GM23338 (cell line): ENCODE data around the gene BHLHE23. TPM values are rescaled to one million over a fixed set of nuclear protein-coding genes. Genes with fewer than 3 reads are reported as not detected.

Experiments
- ATAC-seq: fragments of 200-7000 bp; cut with Tn5 transposase; 3 replicates; pipeline ENCODE4 v1.9.1; 2020
- DNase-seq: peaks from one replicate; pipeline ENCODE4 v3.0.0-alpha.2; 2015; ENCODE audit warnings: low spot score
- H2AFZ ChIP-seq: fragments of 200-600 bp; sonication (generic); 2 replicates; pipeline ENCODE4 v1.8.0; 2016; ENCODE audit warnings: antibody characterized with exemption, mild to moderate bottlenecking, moderate library complexity
- H3F3A ChIP-seq: fragments of 200-600 bp; sonication (generic); replicated peaks from 2 replicates; pipeline ENCODE4 v1.8.0; 2017; ENCODE audit warnings: antibody characterized with exemption, mixed run types, low read depth
- H3K27ac ChIP-seq: fragments of 200-600 bp; sonication (generic); 2 replicates; pipeline ENCODE4 v1.6.1; 2016; ENCODE audit warnings: low read depth
- H3K27me3 ChIP-seq: fragments of 200-600 bp; sonication (generic); 2 replicates; pipeline ENCODE4 v1.8.0; 2016; ENCODE audit warnings: mild to moderate bottlenecking, mixed run types, moderate library complexity; ENCODE audit not compliant: insufficient read depth
- H3K36me3 ChIP-seq: fragments of 200-600 bp; sonication (generic); 2 replicates; pipeline ENCODE4 v1.8.0; 2016; ENCODE audit warnings: mild to moderate bottlenecking; ENCODE audit not compliant: insufficient read depth
- H3K4me1 ChIP-seq: fragments of 200-600 bp; sonication (generic); 2 replicates; pipeline ENCODE4 v1.8.0; 2016; ENCODE audit warnings: mild to moderate bottlenecking, moderate library complexity; ENCODE audit not compliant: insufficient read depth
- H3K4me2 ChIP-seq: fragments of 200-600 bp; sonication (generic); 2 replicates; pipeline ENCODE4 v1.7.1; 2017; ENCODE audit warnings: mixed run types
- H3K4me3 ChIP-seq: fragments of 200-600 bp; sonication (generic); 2 replicates; pipeline ENCODE4 v1.6.1; 2016; ENCODE audit warnings: mixed run types
- H3K79me2 ChIP-seq: fragments of 200-600 bp; sonication (generic); replicated peaks from 2 replicates; pipeline ENCODE4 v1.8.0; 2017; ENCODE audit warnings: mild to moderate bottlenecking; ENCODE audit not compliant: insufficient read depth
- H3K9me2 ChIP-seq: fragments of 200-600 bp; sonication (generic); 2 replicates; pipeline ENCODE4 v1.8.0; 2017; ENCODE audit not compliant: insufficient read depth
- H4K20me1 ChIP-seq: fragments of 200-600 bp; sonication (generic); replicated peaks from 2 replicates; pipeline ENCODE4 v1.8.0; 2017; ENCODE audit warnings: mild to moderate bottlenecking; ENCODE audit not compliant: insufficient read depth
- H3K27ac Mint-ChIP-seq: 2 replicates; pipeline ENCODE4 v1.8.0; 2020; ENCODE audit warnings: inconsistent platforms, mild to moderate bottlenecking, moderate library complexity, mixed read lengths
- H3K27me3 Mint-ChIP-seq: 3 replicates; pipeline ENCODE4 v1.8.0; 2022; ENCODE audit warnings: low read depth, mild to moderate bottlenecking, moderate library complexity, mixed read lengths, inconsistent platforms; ENCODE audit not compliant: insufficient read depth, poor library complexity
- H3K36me3 Mint-ChIP-seq: 3 replicates; pipeline ENCODE4 v1.8.0; 2021; ENCODE audit warnings: low read depth, mild to moderate bottlenecking, inconsistent platforms, moderate library complexity, mixed read lengths
- H3K4me1 Mint-ChIP-seq: 3 replicates; pipeline ENCODE4 v1.8.0; 2020; ENCODE audit warnings: mild to moderate bottlenecking, inconsistent platforms, mixed read lengths
- H3K4me3 Mint-ChIP-seq: 3 replicates; pipeline ENCODE4 v1.8.0; 2021; ENCODE audit warnings: moderate library complexity, mild to moderate bottlenecking, inconsistent platforms, mixed read lengths
- H3K9me3 Mint-ChIP-seq: 3 replicates; pipeline ENCODE4 v1.8.0; 2020; ENCODE audit warnings: moderate library complexity, mild to moderate bottlenecking, inconsistent platforms, mixed read lengths
- CREB1 ChIP-seq: fragments of 250-450 bp; sonication (Bioruptor Pico); IDR thresholded peaks from 2 replicates; pipeline ENCODE4 v1.5.0; 2020; ENCODE audit warnings: low read depth, mild to moderate bottlenecking, moderate library complexity
- EZH2 ChIP-seq: fragments of 200-600 bp; sonication (generic); IDR thresholded peaks from one replicate; pipeline ENCODE4 v1.8.0; 2017; ENCODE audit warnings: antibody characterized with exemption, mild to moderate bottlenecking, low read depth; ENCODE audit not compliant: unreplicated experiment
- EZH2phosphoT487 ChIP-seq: fragments of 200-600 bp; sonication (generic); IDR thresholded peaks from one replicate; pipeline ENCODE4 v1.8.1; 2018; ENCODE audit warnings: antibody characterized with exemption; ENCODE audit not compliant: unreplicated experiment
- JUNB ChIP-seq: IDR thresholded peaks from one replicate; pipeline ENCODE4 v1.6.1; 2016; ENCODE audit warnings: antibody characterized with exemption; ENCODE audit not compliant: unreplicated experiment
- NANOG ChIP-seq: IDR thresholded peaks from 2 replicates; pipeline ENCODE4 v1.6.1; 2016; ENCODE audit warnings: antibody characterized with exemption, borderline replicate concordance
- POLR2AphosphoS5 ChIP-seq: IDR thresholded peaks from 2 replicates; pipeline ENCODE4 v1.6.1; 2016; ENCODE audit warnings: antibody characterized with exemption, low read depth
- STAT1 ChIP-seq: IDR thresholded peaks from one replicate; pipeline ENCODE4 v1.6.1; 2016; ENCODE audit warnings: antibody characterized with exemption; ENCODE audit not compliant: unreplicated experiment
- ZNF114 ChIP-seq: fragments of 250-450 bp; sonication (Bioruptor Pico); IDR thresholded peaks from 2 replicates; pipeline ENCODE4 v1.5.0; 2020; ENCODE audit warnings: mild to moderate bottlenecking, moderate library complexity
- ZNF331 ChIP-seq: fragments of 250-450 bp; sonication (Bioruptor Pico); IDR thresholded peaks from 2 replicates; pipeline ENCODE4 v1.5.0; 2020; ENCODE audit warnings: low read depth, mild to moderate bottlenecking, moderate library complexity
- polyA plus RNA-seq: library from polyadenylated mRNA; unstranded; fragments of >200 nt; fragmentation: Nextera tagmentation; extraction: Ambion mirVana; gene quantifications from 2 replicates; pipeline ENCODE4 v1.2.1, GENCODE V29; 2016
- total RNA-seq: library from RNA; depleted of rRNA; stranded (reverse); fragments of >200 nt; shearing (Covaris generic); gene quantifications from 2 replicates; pipeline ENCODE4 v1.2.3, GENCODE V29; 2014
- TF ChIP-seq, protein P1 (sequence below), 2 experiments: fragments of 200-600 bp in 1 of 2; sonication (generic) in 1 of 2; conservative IDR thresholded peaks; 2 replicates each; pipeline versions ENCODE4 v1.5.1 to v1.6.1; 2016 to 2017; ENCODE audit warnings: antibody characterized with exemption in 2 of 2, low read depth in 2 of 2, mild to moderate bottlenecking in 2 of 2, moderate library complexity in 1 of 2
- TF ChIP-seq, protein P2 (sequence below): IDR thresholded peaks from 2 replicates; pipeline ENCODE4 v1.6.1; 2016; ENCODE audit warnings: antibody characterized with exemption
- TF ChIP-seq, protein P3 (sequence below): IDR thresholded peaks from one replicate; pipeline ENCODE4 v1.6.1; 2018; ENCODE audit warnings: antibody characterized with exemption; ENCODE audit not compliant: unreplicated experiment

BHLHE23 gene
- total and polyA plus RNA-seq, 2 experiments from 2014 or later = 0.52 to 5.0 TPM

DNA sequence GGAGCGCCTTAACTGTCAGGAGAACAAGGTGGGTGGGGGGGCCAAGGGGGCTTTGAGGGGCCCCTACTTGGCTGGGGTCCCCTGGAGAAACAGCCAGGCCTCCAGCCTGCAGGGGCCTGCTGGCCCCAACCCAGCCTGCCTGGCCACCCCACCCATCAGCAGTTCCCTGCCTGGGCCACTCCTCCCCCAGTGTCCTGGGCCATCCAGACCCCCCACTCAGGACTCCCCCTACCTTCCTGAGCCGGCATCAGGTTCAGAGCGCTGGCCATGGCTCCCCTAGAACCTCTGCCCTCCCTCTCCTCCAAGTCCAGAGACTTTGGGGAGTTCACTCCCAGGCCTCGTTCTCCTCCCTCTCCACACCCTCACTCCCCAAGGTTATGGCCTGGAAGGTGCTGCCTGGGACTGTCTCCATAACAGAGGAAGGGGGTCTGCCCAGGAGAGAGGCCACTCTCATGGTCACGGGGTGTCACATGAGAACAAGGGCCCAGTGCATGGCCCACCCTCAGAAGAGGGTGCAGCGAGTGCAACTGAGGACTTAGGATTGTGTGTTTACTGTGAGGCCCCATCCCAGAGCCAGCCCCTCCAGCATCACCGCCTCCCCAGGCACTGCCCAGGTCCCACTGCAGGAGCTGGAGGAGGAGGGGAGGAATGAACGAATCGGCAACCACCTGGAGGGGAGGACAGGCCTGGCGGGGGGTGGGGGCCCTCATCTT is 48.2 kb downstream of the BHLHE23 start:
- no peaks in the 10 kb centered on the region for H3K36me3 ChIP-seq
- ATAC-seq (no peak), DNase-seq (no peak)
- no peak overlapping the region for H3K4me3 Mint-ChIP-seq
- H3K27me3 Mint-ChIP-seq = peaks cover 10% of the 10 kb centered on the region
- H3K27ac Mint-ChIP-seq = no peak overlapping the region
- H3K36me3 Mint-ChIP-seq = peaks cover 8% of the 10 kb centered on the region; the same call in 2 of the 3 replicates
- no peak overlapping the region for H3K4me3 ChIP-seq
- H4K20me1 ChIP-seq = no peaks in the 10 kb centered on the region; the same call in 1 of the 2 replicates
- H3K27me3 ChIP-seq = no peaks in the 10 kb centered on the region
- H3K27ac ChIP-seq = no peak overlapping the region
- no peak overlapping the region for H2AFZ ChIP-seq
- H3K4me2 ChIP-seq = no peak overlapping the region
- peaks cover 19% of the 10 kb centered on the region for H3K79me2 ChIP-seq
- 0 out of 2 replicates have a peak, but pooled peaks cover 8% of the 10 kb centered on the region for H3F3A ChIP-seq
- no peaks in the 10 kb centered on the region for H3K9me3 Mint-ChIP-seq
- peaks cover 12% of the 10 kb centered on the region for H3K4me1 ChIP-seq
- H3K9me2 ChIP-seq = no peaks in the 10 kb centered on the region
- TF ChIP-seq POLR2AphosphoS5 = no peak
- TF ChIP-seq, protein P1, sequence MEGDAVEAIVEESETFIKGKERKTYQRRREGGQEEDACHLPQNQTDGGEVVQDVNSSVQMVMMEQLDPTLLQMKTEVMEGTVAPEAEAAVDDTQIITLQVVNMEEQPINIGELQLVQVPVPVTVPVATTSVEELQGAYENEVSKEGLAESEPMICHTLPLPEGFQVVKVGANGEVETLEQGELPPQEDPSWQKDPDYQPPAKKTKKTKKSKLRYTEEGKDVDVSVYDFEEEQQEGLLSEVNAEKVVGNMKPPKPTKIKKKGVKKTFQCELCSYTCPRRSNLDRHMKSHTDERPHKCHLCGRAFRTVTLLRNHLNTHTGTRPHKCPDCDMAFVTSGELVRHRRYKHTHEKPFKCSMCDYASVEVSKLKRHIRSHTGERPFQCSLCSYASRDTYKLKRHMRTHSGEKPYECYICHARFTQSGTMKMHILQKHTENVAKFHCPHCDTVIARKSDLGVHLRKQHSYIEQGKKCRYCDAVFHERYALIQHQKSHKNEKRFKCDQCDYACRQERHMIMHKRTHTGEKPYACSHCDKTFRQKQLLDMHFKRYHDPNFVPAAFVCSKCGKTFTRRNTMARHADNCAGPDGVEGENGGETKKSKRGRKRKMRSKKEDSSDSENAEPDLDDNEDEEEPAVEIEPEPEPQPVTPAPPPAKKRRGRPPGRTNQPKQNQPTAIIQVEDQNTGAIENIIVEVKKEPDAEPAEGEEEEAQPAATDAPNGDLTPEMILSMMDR (conservative IDR thresholded peaks at IDR 0.05; ENCODE audit: low read depth in 2 of 2) = no peak
- H3K4me1 Mint-ChIP-seq = peaks cover 14% of the 10 kb centered on the region

DNA sequence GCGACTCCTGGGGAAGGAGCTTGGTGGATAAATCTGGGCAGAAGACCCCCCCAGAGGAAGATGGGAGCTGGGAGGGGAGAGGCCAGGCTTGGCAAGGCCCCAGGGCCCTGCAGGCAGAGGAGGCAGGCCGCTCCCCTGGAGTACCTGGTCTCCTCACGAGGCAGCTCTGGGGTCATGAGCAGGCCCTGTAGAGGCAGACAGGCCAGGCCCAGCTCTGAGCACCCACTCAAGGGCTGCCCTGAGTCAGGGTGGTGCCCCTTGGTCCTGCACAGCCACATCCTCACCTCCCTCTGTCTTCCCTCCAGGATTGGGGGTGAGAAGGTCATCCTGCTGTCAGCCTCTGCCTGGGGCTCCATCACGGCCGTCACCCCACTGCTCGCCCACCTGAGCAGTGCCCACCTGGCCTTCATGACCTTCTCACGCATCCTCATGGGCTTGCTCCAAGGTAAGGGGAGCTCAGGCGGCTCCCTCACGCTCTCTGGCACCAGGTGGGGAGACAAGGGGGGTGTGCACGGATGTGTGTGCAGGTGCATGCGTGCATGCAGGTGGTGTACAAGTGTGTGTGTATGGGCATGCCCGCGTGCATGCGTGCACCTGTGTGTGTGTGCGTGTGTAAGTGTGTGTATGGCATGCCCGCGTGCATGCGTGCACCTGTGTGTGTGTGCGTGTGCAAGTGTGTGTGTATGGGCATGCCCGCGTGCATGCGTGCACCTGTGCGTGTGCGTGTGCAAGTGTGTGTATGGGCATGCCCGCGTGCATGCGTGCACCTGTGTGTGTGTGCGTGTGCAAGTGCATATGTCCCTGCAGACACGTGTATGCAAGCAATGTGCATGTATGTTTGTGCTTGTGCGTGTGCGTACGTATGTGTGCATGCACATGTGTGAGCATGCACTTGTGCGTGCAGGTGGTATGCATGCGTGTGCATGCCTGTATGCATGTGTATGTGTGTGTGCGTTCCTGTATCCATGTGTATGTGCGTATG is 49.3 kb downstream of the BHLHE23 start:
- H3K36me3 Mint-ChIP-seq = peaks cover 8% of the 10 kb centered on the region; the same call in 2 of the 3 replicates
- no peaks in the 10 kb centered on the region for H3K9me3 Mint-ChIP-seq
- Histone ChIP-seq H3K27me3 (no peaks in the 10 kb centered on the region), H3K4me1 (peaks cover 15% of the 10 kb centered on the region), H3K36me3 (no peaks in the 10 kb centered on the region), H3K4me2 (no peak overlapping the region), H3K4me3 (no peak overlapping the region), H3F3A (0 out of 2 replicates have a peak, but pooled peaks cover 12% of the 10 kb centered on the region), H3K9me2 (no peaks in the 10 kb centered on the region), H3K79me2 (peaks cover 19% of the 10 kb centered on the region), H4K20me1 (no peaks in the 10 kb centered on the region; the same call in 1 of the 2 replicates), H2AFZ (no peak overlapping the region), H3K27ac (no peak overlapping the region)
- H3K27ac Mint-ChIP-seq = no peak overlapping the region
- no peak overlapping the region for H3K4me3 Mint-ChIP-seq
- DNase-seq (no peak), ATAC-seq (no peak)
- peaks cover 10% of the 10 kb centered on the region for H3K27me3 Mint-ChIP-seq
- H3K4me1 Mint-ChIP-seq = peaks cover 14% of the 10 kb centered on the region
- TF ChIP-seq JUNB = no peak
- TF ChIP-seq, protein P2, sequence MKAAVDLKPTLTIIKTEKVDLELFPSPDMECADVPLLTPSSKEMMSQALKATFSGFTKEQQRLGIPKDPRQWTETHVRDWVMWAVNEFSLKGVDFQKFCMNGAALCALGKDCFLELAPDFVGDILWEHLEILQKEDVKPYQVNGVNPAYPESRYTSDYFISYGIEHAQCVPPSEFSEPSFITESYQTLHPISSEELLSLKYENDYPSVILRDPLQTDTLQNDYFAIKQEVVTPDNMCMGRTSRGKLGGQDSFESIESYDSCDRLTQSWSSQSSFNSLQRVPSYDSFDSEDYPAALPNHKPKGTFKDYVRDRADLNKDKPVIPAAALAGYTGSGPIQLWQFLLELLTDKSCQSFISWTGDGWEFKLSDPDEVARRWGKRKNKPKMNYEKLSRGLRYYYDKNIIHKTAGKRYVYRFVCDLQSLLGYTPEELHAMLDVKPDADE = no peak
- TF ChIP-seq EZH2phosphoT487 = no peak
- no peak for TF ChIP-seq NANOG
- TF ChIP-seq STAT1 = no peak
- TF ChIP-seq POLR2AphosphoS5 = no peak
- TF ChIP-seq, protein P3, sequence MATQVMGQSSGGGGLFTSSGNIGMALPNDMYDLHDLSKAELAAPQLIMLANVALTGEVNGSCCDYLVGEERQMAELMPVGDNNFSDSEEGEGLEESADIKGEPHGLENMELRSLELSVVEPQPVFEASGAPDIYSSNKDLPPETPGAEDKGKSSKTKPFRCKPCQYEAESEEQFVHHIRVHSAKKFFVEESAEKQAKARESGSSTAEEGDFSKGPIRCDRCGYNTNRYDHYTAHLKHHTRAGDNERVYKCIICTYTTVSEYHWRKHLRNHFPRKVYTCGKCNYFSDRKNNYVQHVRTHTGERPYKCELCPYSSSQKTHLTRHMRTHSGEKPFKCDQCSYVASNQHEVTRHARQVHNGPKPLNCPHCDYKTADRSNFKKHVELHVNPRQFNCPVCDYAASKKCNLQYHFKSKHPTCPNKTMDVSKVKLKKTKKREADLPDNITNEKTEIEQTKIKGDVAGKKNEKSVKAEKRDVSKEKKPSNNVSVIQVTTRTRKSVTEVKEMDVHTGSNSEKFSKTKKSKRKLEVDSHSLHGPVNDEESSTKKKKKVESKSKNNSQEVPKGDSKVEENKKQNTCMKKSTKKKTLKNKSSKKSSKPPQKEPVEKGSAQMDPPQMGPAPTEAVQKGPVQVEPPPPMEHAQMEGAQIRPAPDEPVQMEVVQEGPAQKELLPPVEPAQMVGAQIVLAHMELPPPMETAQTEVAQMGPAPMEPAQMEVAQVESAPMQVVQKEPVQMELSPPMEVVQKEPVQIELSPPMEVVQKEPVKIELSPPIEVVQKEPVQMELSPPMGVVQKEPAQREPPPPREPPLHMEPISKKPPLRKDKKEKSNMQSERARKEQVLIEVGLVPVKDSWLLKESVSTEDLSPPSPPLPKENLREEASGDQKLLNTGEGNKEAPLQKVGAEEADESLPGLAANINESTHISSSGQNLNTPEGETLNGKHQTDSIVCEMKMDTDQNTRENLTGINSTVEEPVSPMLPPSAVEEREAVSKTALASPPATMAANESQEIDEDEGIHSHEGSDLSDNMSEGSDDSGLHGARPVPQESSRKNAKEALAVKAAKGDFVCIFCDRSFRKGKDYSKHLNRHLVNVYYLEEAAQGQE = no peak
- no peak for TF ChIP-seq CREB1 (CRISPR knock-in tag)
- no peak for TF ChIP-seq EZH2
- TF ChIP-seq, protein P1 (conservative IDR thresholded peaks at IDR 0.05; ENCODE audit: low read depth in 2 of 2) = no peak
- TF ChIP-seq ZNF331 (CRISPR knock-in tag) = no peak
- no peak for TF ChIP-seq ZNF114
